ENCODE data around the gene TRPM3. TPM values are rescaled to one million over a fixed set of nuclear protein-coding genes. Genes with fewer than 3 reads are reported as not detected.
"Not testable (repeated sequence)": the region's sequence is repeated elsewhere in the genome, so short reads cannot be mapped to it uniquely, and the experiment has no call there.

Gene TRPM3
- total RNA-seq, 1 donor: under 0.01 TPM

DNA sequence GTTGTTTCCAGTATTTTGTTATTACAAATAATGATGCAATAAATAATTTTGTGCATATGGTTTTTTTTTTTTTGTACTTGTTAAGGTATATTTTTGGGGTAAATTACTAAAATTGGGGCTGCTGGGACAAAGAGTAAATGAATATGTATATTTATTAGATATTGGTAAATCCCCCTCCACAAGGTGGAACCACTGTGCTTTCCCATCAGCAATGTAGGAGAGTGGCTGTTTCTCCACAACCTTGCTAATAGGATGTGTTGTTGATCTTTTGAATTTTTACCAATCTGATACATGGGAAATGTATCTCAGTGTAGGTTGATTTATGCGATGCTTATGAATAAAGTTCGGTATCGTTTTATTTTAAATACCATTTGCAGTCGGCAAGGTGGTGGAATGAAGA is 118.1 kb downstream of the TRPM3 start:
- DNase-seq (ENCODE audit: low read depth in 2 of 3, low spot score in 2 of 3): peak in 1 of 3 donors; percentile 4

DNA sequence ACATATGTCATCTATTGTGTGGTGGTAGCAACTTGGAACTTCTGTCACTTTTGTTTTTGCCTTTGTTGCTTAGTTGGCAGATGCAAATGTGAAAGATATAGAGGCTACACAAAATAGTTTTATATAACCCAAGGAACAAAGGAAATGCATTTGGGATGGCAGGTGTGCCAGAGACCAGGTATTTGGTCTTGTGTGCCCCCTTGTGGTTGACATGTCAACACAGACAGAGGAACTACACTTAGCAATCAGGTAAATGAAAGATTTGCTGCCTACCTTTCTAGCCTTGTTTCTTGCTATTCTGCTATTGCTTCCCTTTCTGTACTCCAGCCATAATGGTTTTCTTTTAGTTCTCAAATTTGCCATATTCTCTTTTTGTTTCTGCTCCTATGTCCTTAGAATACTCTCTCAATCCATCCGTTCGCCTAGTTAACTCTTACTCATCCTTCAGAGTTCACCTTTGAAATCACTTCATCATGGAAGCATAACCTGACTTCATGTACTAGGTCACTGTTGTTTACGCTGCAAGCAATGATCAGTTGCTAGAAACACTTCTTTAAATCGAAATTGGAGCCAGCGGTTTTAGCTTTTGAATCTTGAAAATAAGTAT is 119.5 kb downstream of the TRPM3 start:
- peak in 2 of 3 donors; percentile 7 to 23 for DNase-seq (ENCODE audit: low read depth in 2 of 3, low spot score in 2 of 3)

- DNase-seq (ENCODE audit: low read depth in 2 of 3, low spot score in 2 of 3): no peak
These were observed 122.5 kb downstream of the TRPM3 start for GRCh38 chr9:70998962-70999361.

DNA sequence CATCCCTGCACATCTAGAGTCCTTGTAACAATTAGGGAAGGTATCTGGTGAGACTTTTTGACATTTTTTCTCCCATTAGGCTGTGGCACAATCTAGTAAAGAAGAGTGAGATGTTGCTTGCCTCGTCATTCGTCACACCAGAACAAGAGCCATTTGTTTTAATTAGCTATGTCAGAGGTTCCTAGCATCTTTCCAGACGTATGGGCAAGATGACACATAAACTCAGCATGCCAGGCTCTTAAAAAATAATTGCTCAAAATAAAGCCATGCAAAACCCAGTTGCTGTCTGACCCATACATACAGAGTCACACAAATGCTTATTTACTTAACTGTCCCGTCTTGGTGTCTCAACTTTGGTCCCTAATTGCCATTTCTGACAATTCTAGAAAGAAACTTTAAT is 125.9 kb downstream of the TRPM3 start:
- DNase-seq (ENCODE audit: low read depth in 2 of 3, low spot score in 2 of 3): no peak

DNA sequence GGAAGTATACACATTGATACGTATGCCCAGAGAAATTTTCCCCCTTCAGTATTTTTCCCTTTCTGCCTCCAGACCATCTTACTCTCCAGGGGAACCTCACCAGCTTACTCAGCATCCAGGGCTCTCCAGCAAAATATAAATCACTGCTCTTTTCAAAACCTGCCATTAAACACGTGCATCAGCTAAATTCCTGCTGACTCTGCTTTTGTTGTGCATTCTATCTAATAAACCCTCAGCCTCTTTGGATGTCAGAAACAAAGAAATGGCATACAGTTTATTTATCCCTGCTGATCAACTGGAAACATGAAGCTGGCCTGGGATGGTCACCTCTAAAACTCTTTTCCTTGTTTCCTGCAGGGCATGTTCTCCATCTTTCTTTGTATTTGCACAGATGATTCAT is 126.8 kb downstream of the TRPM3 start:
- DNase-seq (ENCODE audit: low read depth in 2 of 3, low spot score in 2 of 3): no peak

- DNase-seq (ENCODE audit: low read depth in 2 of 3, low spot score in 2 of 3): no peak
These were observed 132.9 kb downstream of the TRPM3 start for GRCh38 chr9:70988551-70988950.

DNA sequence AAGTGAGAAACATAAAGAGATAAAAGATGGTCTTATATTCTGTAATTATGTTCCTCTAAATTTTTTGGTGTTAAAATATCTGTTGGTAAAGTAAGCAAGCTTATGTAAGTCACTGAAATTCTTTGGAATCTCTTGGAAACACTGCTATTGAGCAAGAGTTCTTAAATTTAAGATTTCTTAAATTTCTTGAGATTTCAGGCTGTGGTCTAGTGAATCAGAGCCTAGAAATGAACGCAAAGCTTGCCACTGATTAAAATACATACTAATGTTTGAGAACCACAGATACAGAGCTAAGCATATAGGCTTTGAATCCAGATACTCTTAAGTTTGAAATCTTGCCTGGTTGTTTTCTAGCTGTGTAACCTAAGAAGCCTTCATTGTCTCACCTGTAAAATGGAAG is 133.4 kb downstream of the TRPM3 start:
- DNase-seq (ENCODE audit: low read depth in 2 of 3, low spot score in 2 of 3): no peak

GRCh38 chr9:70986984-70987383 is 134.4 kb downstream of the TRPM3 start:
- no peak for DNase-seq (ENCODE audit: low read depth in 2 of 3, low spot score in 2 of 3)

- DNase-seq (ENCODE audit: low read depth in 2 of 3, low spot score in 2 of 3): no peak
These were observed 137.6 kb downstream of the TRPM3 start for GRCh38 chr9:70983723-70984295.

- no peak for DNase-seq (ENCODE audit: low read depth in 2 of 3, low spot score in 2 of 3)
These were observed 140.1 kb downstream of the TRPM3 start for GRCh38 chr9:70981312-70981711.

- no peak for DNase-seq (ENCODE audit: low read depth in 2 of 3, low spot score in 2 of 3)
These were observed 141.5 kb downstream of the TRPM3 start for GRCh38 chr9:70979966-70980365.

GRCh38 chr9:70978085-70978484 is 143.3 kb downstream of the TRPM3 start:
- DNase-seq (ENCODE audit: low read depth in 2 of 3, low spot score in 2 of 3): no peak

- DNase-seq (ENCODE audit: low read depth in 2 of 3, low spot score in 2 of 3): no peak
These were observed 145.6 kb downstream of the TRPM3 start for GRCh38 chr9:70975821-70976220.

DNA sequence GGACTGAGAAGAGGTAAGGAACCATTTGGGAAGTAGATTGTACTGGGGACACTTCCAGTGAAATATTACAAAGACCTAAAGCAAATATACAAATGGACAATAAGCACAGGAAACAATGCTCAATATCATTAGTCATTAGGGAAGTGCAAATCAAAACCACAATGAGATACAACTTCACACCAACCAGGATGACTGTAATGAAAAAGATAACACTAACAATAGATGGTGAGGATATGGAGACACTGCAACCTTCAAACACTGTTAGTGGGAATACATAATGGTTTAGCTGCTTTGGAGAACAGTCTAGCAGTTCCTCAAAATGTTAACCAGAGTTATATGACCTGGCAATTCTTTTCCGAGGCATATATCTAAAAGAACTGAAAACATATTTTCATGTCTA is 149.7 kb downstream of the TRPM3 start:
- DNase-seq (ENCODE audit: low read depth in 2 of 3, low spot score in 2 of 3): peak in 2 of 3 donors; percentile 5 to 62

DNA sequence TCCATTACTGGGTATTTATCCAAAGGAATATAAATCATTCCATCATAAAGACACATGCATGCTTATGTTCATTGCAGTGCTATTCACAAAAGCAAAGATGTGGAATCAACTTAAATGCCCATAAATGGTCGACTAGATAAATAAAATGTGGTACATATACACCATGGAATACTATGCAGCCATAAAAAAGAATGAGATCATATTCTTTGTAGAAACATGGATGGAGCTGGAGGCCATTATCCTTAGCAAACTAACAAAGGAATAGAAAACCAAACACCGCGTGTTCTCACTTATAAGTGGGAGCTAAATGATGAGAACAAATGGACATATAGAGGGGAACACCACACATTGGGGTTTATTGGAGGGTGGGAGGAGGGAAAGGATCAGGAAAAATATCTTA is 155.0 kb downstream of the TRPM3 start:
- not testable (repeated sequence) for DNase-seq (ENCODE audit: low read depth in 2 of 3, low spot score in 2 of 3)

- no peak for DNase-seq (ENCODE audit: low read depth in 2 of 3, low spot score in 2 of 3)
These were observed 156.6 kb downstream of the TRPM3 start for GRCh38 chr9:70964861-70965260.

GRCh38 chr9:70963554-70963953 is 157.9 kb downstream of the TRPM3 start:
- DNase-seq (ENCODE audit: low read depth in 2 of 3, low spot score in 2 of 3): no peak

GRCh38 chr9:70962761-70963440 is 158.5 kb downstream of the TRPM3 start:
- no peak for DNase-seq (ENCODE audit: low read depth in 2 of 3, low spot score in 2 of 3)

DNA sequence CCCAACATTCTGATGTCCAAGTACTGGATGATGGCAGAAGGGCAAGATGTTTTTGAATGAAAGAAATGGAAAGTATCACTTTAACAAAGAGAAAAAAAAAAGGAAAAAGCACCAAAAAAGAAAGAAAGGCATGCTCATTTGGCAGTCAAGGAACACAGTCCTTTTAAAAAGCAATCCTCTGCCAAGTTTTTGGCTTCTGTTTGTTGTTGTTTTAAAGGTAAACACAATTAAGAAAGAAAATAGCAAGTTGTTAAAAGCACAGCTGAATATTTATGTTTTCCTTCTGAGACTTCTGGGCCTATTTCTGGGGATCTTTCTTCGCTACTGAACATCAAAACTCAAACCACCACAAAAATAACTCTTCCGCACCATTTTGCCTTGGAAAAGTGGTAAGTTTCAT is 162.1 kb downstream of the TRPM3 start:
- DNase-seq (ENCODE audit: low read depth in 2 of 3, low spot score in 2 of 3): no peak

GRCh38 chr9:70954596-70955143 is 166.8 kb downstream of the TRPM3 start:
- no peak for DNase-seq (ENCODE audit: low read depth in 2 of 3, low spot score in 2 of 3)

- DNase-seq (ENCODE audit: low read depth in 2 of 3, low spot score in 2 of 3): no peak
These were observed 167.3 kb downstream of the TRPM3 start for GRCh38 chr9:70954126-70954525.
